Nephron progenitor cell (in vitro differentiated cells): ENCODE measurements around the gene CDC14B.

Source experiments
- DNase-seq: peaks from one replicate; pipeline ENCODE4 v3.0.0; 2021
- H3K27ac Mint-ChIP-seq: 2 replicates; pipeline ENCODE4 v1.8.0; 2021; ENCODE audit warnings: mild to moderate bottlenecking, moderate library complexity, mixed read lengths
- H3K27me3 Mint-ChIP-seq: 2 replicates; pipeline ENCODE4 v1.8.0; 2021; ENCODE audit warnings: mild to moderate bottlenecking, low read depth, mixed read lengths; ENCODE audit not compliant: poor library complexity
- H3K36me3 Mint-ChIP-seq: 2 replicates; pipeline ENCODE4 v1.8.0; 2021; ENCODE audit warnings: low read depth, mixed read lengths
- H3K4me1 Mint-ChIP-seq: 2 replicates; pipeline ENCODE4 v1.8.0; 2021; ENCODE audit warnings: mixed read lengths
- H3K4me3 Mint-ChIP-seq: 2 replicates; pipeline ENCODE4 v1.8.0; 2021; ENCODE audit warnings: mild to moderate bottlenecking, moderate library complexity, mixed read lengths
- H3K9me3 Mint-ChIP-seq: 2 replicates; pipeline ENCODE4 v1.8.0; 2021; ENCODE audit warnings: mild to moderate bottlenecking, moderate library complexity, mixed read lengths
- TF ChIP-seq, protein P1 (sequence below): fragments of 200-600 bp; sonication (generic); IDR thresholded peaks from 2 replicates; pipeline ENCODE4 v1.5.0; 2021; ENCODE audit warnings: antibody characterized with exemption

The CDC14B gene

DNA sequence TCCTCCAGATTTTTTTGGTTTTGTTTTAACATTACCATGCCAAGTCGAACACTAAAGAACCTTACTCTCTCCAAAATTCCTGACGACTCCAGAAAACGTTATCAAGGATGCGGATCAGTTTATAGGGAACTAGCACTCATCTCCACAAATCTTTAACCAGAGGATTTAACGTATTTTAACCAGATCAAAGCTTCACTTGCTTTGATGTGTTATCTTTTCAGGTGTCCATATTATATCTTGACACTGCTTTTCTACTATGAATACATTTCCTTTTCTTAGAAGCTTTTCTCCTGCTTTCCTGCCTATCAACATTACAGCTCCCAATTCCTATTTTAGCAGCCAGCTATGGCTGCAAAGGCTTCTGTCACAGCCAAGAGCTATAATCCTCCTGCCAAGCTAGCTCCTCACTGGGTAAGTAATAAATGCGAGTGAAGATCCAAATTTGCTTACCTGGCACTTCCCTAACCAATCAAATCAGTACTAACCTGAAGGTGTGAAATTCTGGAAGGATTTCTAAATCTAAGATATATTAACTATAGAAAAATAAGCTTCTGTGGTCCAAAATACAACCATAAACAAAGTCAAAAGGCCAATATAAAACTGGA is 60.2 kb downstream of the CDC14B start:
- TF ChIP-seq, protein P1, sequence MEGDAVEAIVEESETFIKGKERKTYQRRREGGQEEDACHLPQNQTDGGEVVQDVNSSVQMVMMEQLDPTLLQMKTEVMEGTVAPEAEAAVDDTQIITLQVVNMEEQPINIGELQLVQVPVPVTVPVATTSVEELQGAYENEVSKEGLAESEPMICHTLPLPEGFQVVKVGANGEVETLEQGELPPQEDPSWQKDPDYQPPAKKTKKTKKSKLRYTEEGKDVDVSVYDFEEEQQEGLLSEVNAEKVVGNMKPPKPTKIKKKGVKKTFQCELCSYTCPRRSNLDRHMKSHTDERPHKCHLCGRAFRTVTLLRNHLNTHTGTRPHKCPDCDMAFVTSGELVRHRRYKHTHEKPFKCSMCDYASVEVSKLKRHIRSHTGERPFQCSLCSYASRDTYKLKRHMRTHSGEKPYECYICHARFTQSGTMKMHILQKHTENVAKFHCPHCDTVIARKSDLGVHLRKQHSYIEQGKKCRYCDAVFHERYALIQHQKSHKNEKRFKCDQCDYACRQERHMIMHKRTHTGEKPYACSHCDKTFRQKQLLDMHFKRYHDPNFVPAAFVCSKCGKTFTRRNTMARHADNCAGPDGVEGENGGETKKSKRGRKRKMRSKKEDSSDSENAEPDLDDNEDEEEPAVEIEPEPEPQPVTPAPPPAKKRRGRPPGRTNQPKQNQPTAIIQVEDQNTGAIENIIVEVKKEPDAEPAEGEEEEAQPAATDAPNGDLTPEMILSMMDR = no peak
- H3K4me3 Mint-ChIP-seq = no peak overlapping the region
- H3K36me3 Mint-ChIP-seq = peaks cover 57% of the 10 kb centered on the region
- peak overlapping the region; percentile 51 for H3K27ac Mint-ChIP-seq
- no peaks in the 10 kb centered on the region for H3K27me3 Mint-ChIP-seq
- peaks cover 27% of the 10 kb centered on the region for H3K4me1 Mint-ChIP-seq
- no peaks in the 10 kb centered on the region for H3K9me3 Mint-ChIP-seq
- no peak for DNase-seq

DNA sequence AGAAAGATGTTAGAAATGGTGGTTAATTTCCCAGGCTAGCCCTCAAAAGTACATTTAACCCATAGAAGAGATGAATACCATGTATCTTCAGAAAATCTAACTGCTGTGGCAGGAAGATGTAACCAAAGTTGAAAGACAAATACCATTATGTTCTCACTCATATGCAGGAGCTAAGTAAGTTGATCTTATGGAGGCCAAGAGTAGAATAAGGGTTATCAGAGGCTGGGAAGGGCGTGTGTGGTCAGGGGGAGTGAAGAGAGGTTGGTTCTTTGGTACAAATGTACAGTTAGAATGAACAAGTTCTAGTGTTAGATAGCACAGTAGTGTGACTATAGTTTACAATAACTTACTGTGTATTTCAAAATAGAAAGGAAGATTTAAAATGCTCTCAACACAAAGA is 61.7 kb downstream of the CDC14B start:
- Mint-ChIP-seq H3K27ac (no peak overlapping the region), H3K36me3 (peaks cover 54% of the 10 kb centered on the region), H3K4me3 (no peak overlapping the region), H3K4me1 (peaks cover 27% of the 10 kb centered on the region), H3K27me3 (no peaks in the 10 kb centered on the region), H3K9me3 (no peaks in the 10 kb centered on the region)
- TF ChIP-seq, protein P1 = no peak
- no peak for DNase-seq

DNA sequence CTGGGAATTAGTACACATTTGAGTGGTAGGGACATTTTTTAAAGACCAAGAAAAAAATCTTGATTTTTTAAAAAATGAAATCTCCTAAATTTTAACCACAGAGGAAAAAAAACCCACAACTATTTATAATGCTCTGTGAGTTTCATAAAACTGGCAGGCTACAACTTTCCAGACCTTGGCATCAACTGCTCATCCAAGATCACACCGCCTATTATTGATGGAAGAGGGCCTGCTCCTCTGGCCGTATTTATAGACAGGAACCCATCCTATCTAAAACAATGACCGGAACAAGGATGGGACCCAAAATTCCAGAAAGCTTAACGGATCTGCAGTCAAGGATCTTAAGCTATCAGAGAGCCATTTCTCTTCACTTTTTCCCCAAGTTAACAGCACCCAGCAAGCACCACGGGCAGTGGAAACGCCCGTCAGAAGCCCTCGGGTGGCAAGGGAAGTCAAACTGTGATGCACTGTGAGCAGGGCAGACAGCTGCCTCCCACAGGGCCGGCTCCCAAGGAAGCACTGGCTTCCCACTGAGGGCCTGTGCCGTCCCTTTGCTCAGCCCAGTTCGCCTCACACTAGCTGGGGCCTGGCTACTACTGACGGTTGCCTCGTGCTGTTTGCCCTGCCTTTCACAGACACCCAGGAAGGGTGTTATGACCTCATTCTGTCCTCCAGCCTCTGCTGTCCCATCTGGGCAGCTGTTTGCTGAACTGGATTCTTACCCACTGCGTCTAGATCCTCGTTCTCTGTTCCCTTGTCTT is 62.8 kb downstream of the CDC14B start:
- no peaks in the 10 kb centered on the region for H3K9me3 Mint-ChIP-seq
- DNase-seq = no peak
- TF ChIP-seq, protein P1 = no peak
- peak overlapping the region; percentile 55 for H3K27ac Mint-ChIP-seq
- peaks cover 27% of the 10 kb centered on the region for H3K4me1 Mint-ChIP-seq
- no peaks in the 10 kb centered on the region for H3K27me3 Mint-ChIP-seq
- peaks cover 49% of the 10 kb centered on the region for H3K36me3 Mint-ChIP-seq
- no peak overlapping the region for H3K4me3 Mint-ChIP-seq

DNA sequence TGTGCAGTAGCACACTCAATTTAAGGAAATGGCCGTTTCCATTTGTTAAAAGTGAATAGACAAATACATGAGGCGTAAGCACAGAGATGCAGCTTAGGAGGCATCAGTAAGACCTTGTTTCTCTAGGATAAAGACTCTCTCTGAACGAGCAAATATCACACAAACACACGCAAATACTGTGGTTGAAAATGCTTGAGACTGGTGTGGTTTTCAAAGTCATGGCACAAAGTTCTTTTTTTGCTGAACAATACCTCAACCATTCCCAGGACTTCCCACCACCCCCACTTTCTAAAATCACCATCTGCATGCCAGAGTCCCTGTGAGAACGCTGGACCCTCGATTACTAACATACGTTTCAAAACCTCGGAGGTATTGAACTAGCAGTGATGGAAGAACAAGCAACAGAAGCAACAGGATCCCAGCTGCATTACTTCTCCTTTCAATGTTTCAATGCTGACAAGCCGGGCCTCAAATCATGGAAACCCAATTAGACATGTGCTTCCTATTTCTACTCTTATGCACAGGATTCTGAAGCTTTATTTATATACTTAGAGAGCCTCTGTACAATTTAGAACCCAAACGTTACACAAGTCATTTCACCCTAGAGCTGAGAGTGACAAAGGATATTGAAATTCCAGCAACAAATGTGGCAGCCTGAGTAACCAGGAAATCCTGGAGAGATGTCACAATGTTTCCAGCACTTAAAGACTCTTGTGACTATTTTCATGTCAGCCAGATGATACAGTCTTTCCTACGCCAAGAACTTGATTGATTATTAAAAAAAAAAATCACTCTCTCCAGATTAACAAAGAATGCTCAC is 63.9 kb downstream of the CDC14B start:
- H3K27ac Mint-ChIP-seq = no peak overlapping the region
- H3K36me3 Mint-ChIP-seq = peaks cover 45% of the 10 kb centered on the region
- TF ChIP-seq, protein P1 = no peak
- no peak for DNase-seq
- no peaks in the 10 kb centered on the region for H3K9me3 Mint-ChIP-seq
- no peak overlapping the region for H3K4me3 Mint-ChIP-seq
- no peaks in the 10 kb centered on the region for H3K27me3 Mint-ChIP-seq
- H3K4me1 Mint-ChIP-seq = peaks cover 27% of the 10 kb centered on the region

DNA sequence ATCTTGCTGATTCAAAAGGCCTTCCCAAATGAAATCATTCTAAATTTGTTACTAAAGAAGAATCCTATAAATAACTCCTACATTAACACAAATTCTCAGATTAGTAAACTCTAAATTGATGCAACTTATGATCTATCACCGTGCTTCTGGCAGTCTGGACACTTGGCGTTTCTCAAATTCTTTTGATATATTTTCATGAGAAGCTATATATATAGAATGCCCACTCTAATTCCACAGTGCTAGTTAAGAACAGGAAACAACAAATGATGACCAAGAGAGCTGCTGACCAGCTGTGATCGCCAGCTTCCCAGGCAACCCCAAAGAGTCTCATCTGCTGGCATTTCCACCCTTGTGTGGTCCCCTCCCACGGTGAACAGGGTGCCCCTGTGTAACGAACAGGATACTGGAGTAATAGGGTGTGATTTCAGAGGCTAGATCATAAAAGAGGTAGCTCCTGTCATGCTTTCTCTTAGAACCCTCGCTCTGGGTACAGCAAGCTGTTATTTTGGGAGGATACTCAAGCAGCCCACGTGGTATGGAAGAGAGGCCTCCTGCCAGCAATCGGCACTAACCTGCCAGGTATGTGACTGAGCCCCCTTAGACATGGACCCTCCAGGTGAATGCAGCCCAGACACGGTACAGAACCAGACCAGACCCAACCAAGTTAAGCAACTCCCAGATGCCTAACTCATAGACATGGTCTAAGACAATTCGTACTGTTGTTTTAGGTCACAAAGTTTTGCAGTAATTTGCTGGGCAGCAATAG is 64.7 kb downstream of the CDC14B start:
- Mint-ChIP-seq H3K36me3 (peaks cover 38% of the 10 kb centered on the region), H3K27ac (no peak overlapping the region), H3K4me1 (peaks cover 27% of the 10 kb centered on the region), H3K9me3 (no peaks in the 10 kb centered on the region), H3K4me3 (no peak overlapping the region), H3K27me3 (no peaks in the 10 kb centered on the region)
- no peak for DNase-seq
- TF ChIP-seq, protein P1 = no peak
